Endometrial microvascular endothelial cells (primary cell): Measurements from ENCODE around the gene CD46. TPM values are rescaled to one million over a fixed set of nuclear protein-coding genes. Genes with fewer than 3 reads are reported as not detected.

Experiments used
- in situ Hi-C: cut with HindIII; loops from 2 replicates; pipeline ENCODE4 v1.10.0; 2017; ENCODE audit warnings: low sequenced_read_pairs, low pct_unique_long_range_greater_than_20kb; ENCODE audit errors: inconsistent ontology term
- total RNA-seq: library from RNA; depleted of rRNA; stranded (reverse); fragments of >200 nt; gene quantifications from one replicate; pipeline ENCODE4 v1.2.3, GENCODE V29; 2015; ENCODE audit errors: inconsistent ontology term

CD46 gene
- total RNA-seq, 1 donor from 2014 or later = 183 TPM

DNA sequence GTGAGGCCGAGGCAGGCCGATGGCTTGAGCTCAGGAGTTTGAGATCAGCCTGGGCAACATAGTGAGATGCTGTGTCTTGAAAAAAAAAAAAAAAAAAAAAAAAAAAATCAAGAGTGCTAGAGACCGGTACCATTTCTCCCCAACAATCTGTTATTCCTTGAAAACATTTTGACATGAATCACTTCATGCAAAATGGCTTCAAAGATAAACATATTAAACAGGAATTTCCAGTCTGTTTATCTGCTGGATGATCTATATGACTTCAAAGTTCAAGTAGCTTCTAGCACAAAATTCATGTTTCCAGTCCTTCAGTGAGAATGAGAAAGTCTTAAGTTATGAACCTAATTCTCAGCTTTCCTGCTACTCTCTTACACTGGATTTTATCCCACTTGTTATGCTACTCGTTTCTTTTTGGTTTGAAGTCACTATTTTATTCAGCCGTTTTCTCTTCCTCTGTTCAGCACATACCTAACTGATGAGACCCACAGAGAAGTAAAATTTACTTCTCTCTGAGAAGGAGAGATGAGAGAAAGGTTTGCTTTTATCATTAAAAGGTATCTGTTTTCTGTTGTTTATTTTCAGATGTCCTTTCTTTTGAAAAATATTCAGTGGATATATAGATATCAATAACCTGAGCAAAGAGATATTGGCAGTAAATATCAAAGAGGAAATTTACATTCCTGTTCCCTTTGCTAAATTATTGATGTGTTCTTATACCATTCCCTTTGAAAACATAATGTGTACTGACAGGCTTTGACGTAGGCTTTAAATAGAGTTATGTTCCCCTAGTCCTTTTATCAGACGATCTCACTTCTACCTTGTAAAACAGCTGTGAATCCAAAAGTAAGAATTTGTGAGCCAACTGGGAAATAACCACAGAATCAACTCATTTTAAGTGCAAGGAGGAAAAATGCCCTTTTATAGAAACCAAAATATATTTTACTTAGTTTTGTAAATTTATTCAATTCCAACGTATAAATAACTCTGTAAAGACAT lies 38.2 kb downstream of the CD46 start:
- in situ Hi-C loops = no loop called here

DNA sequence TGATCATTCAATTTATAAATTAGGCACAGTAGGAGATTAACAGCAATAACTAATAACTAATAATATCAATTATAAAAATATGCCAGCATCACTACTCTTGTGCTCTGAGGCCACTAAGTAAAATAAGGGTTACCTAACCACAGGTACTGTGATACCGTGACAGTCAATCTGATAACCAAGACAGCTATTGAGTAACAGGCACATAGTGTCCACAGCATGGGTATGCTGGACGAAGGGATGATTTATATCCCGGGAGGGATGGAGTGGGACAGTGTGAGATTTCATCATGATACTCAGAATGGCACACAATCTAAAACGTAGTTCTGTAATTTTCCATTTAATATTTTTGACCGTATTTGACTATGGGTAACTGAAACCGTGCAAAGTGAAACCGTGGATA lies 39.4 kb downstream of the CD46 start:
- in situ Hi-C loops = no loop called here

DNA sequence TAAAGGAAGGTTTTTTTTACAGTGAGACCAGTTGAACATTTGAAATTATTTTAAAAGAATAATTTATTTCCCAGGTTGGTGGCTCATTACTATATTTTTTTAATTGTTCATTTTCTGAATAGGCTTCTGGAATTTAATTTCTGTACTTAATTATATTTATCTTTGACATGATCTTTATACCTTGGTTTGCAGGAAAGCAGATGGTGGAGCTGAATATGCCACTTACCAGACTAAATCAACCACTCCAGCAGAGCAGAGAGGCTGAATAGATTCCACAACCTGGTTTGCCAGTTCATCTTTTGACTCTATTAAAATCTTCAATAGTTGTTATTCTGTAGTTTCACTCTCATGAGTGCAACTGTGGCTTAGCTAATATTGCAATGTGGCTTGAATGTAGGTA lies 41.5 kb downstream of the CD46 start:
- in situ Hi-C loops = no loop called here

DNA sequence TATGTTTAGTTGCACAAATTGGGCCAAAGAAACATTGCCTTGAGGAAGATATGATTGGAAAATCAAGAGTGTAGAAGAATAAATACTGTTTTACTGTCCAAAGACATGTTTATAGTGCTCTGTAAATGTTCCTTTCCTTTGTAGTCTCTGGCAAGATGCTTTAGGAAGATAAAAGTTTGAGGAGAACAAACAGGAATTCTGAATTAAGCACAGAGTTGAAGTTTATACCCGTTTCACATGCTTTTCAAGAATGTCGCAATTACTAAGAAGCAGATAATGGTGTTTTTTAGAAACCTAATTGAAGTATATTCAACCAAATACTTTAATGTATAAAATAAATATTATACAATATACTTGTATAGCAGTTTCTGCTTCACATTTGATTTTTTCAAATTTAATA lies 43.0 kb downstream of the CD46 start:
- in situ Hi-C loops = no loop called here

DNA sequence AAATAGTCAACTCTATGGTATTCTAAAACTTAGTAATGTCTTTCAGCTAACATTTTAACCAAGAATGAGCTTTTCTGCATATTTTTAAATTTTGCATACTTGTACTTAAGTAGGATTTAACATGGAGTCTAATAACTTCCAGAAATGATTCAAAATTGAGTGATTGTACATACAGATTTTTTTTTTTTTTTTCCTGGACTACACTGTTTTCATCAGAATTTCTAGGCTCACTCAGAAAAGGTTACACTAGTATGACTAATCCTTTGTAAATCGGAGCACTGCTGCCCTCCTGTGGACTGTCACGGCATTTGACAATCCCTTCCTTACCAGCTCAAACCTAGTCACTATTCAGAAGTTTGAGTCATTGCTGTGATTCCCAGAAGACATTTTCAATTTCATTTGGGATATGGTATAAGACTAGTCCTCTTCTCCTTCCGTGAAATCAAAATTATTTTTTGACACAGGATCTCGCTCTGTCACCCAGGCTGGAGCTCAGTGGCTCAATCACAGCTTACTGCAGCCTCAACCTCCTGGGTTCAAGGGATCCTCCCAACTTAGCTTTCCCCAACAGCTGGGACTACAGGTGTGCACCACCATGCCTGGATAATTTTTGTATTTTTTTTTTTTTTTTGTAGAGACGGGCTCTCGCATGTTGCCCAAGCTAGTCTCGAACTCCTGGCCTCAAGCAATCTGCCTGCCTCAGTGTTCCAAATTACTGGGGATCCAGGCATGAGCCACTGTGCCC lies 45.5 kb downstream of the CD46 start:
- in situ Hi-C loops = no loop called here

DNA sequence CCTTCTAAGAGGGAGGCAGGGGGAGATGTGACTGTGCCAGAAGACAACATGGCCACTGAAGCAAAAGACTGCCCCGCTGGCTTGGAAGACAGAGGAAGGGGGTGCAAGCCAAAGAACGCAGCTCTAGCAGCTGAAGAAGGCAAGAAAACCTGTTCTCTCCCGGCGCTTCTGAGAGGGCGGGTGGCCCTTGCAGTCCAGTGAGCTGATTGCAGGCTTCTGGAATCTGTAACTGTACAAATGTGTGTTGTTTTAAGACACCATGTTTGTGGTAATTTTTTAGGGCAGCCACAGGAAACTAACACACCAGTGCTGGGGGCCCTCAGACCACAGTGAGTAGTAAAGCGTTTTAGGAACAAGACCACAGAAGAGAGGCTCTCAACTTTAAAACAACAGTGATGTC lies 47.0 kb downstream of the CD46 start:
- in situ Hi-C loops = no loop called here

DNA sequence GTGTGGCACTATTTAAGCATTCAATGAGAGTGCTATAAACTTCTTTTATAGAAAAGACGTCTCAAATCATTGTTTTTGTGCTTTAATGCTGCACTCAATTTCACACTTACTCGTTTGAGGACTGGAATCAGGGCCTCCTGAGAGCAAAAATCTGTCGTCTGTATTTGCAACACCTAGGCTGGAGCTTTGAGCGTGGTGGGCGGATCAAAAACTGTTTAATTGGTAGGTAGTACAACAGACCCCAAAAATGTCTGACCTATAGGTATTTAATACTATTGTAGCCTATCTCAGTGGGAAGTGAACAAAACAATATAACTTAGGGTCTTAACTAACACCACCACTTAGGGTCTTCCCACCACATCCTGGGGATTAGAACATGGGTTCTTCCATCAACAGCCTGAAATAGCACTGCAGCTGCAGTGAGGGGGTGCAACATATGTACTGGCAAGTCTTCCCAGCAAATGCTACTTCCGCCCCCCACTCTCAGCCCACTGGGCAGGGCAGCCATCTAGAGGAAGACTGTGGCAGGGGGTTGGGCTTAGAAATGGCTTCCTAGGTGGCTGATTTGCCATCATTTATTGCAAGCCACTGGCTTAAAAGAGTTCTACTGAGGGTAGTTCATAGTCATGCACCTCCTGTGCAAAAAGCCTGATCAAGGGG lies 48.3 kb downstream of the CD46 start:
- in situ Hi-C loops = no loop called here

DNA sequence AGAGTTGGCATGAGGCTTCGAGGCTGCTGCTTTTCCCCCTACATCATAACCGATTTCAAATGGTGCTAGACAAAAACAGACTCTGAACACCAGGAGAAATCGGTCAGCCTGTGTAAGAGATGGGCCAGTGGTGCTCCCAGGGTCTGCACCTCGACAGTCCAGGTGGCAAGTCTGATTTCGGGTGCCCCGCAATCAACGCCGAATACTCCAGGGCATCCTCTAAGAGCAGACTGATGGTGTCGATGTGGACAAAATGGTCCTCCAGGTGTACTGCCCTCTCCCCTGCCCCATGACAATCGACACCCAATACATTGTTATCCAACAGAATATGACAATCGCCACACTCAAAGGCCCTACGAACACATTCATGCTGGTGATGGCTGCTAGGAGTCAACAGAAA lies 50.0 kb downstream of the CD46 start:
- in situ Hi-C loops = no loop called here

DNA sequence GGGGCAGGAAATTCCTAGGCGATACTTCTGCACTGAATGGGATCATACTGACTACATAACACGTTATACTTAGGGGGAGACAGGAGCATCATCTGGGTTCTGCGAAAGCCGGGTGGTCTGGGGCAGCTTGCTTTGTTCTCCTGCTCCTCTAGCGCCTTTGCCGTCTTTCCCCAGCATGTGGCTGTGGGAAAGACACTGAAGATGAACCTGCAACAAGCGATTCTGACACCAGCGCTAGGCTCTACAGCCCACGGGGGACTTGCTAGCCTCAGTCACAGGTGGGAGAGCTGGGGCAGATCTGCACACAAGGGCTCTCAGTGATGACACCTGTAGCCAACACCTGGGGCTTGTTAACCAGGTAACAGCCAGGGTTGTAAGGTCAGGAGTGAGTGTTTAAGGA lies 51.8 kb downstream of the CD46 start:
- in situ Hi-C loops = no loop called here

DNA sequence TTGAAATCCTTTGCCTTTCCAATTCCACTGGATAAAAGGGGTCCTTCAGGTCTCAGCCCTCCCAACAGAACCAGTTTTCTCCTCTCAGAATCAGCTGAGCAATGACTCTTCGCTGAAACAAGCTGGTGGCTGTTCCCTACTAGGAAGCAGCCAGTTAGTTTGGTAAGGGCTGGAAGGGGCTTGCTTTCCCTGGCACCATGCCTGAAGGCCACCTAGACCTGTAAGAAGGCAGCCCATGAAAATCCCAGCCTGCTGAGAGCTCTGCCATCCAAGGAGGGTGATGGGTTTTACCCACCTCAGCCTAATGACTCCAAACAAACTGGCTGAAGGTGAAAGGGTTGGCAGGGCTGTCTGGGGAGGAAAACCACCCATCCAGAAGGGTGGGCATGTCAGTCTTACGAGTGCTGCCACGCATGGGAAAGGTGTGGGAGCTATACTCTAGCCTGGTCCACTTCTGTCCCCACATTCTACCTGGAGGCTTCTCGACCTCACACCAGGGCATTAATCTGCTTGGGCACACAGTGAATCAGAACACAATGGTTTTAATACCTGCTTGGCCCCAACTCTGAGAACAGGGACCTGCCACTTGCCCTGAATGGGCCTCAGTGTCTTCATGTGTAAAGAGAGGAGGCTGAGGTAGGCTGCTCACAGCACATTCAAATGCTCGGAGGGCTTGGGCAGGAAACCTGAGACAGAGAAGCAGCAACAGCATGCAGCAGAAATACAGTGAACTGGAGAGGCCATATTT lies 53.0 kb downstream of the CD46 start:
- in situ Hi-C loops = no loop called here

DNA sequence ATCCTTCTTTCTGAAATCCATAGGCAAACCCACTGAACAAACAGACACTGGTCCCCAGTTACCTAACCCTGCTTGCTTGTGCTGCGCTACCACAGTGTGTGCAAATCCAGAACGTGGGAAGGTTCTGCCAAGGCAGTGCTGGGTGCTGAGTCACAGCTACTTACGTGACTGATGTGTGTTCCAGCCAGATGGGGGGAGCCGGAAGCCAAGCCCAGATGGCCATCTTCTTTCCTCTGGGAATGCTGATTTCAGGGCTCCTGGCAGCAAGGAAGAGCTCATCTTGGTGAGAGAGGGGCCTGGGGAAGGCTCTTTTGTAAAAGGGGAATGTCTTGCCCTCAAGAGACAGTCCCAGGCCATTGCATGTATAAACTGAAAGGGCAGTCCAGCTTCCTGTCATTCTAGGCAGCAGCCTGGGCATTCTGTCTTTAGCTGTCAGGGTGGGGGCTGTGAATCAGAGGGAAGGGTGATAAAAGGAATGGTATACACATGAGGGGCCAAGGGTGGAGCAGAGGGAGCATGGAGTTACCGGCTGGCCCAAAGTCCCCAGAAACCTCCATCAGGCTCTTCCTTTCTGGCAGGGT lies 54.1 kb downstream of the CD46 start:
- in situ Hi-C loops = no loop called here

DNA sequence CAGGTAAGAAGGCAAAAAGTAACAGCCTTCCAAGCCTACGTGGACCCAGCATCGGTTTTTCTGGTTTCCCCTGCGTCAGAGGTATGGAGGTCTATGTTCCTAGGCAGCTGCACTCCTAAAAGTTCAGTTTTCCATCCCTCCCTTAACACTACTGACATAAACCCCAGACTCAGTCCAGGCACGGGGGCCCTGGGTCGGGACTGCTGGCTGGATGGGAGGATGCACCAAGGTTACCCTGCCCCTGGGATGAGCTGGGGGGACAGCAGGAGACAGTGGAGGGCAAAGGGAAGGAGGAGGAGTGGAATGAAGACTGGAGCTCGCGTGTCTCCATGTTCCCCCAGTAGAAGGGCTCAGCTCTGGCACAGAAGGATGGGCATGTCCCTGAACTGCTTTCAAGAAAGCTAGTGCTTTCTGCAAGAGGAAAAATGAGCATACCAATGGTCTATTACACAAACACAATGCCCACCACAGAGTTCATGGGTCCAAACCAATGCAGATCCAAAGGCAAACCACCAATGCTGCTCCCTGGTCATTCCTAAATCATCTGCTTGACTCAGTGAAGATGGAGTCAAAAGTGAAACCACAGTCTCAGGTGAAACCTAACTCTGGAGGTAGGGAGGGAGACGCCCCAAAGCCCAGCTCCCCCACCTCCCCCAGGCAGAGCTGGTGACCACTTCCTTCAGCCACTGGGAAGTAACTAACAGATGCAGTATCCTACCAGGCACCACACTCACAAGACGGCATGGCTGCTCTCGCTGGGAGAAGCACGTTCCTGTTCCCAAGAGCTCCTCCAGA lies 54.9 kb downstream of the CD46 start:
- in situ Hi-C loops = no loop called here

DNA sequence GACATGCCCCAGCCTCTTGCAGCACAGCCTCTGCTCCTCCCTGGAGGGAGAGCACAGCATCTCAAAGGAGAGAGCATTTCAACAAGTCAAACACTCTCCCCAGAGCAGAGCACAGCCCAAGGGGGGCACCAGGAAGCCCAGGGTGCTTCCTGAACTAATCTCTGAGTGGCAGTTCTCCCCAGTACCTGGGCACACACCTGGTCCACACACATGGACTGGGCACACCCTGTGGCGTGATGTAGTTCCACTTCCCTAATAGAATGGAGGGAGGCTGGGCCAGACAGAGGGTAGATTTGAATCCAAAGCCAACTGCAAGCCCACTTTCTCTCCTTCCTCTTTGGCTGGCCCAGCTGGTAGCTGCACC lies 55.5 kb downstream of the CD46 start:
- in situ Hi-C loops = no loop called here

DNA sequence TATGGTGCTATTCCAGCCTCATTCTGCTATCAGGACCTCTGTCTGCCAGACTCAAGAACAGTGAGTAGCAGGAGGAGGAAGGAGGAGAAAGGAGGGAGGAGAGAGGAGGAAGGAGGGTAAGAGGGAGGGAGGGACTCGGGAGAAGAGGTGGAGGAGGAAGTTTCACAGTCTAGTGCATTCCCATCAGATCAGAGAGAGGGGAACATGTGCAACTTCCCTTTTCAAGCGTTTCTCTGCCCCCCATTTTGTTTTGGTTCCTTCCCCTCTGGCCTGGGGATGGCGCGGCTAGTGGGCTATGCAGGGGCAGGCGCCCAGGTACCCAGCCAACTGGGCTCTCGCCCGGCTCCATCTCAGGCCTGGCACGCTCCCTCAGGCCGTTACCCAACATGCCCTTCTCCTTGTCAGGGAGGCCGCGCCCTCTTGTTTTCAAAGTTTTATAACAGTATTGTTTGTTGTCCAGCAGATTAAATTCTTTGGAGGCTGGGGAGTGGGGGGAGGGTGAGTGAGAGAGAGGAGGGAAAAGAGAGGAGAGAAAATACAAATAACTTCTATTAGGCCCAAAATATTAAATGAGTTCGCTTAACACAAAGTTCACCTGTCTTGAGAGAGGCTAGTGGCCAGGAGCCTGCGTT lies 56.0 kb downstream of the CD46 start:
- in situ Hi-C loops = no loop called here

DNA sequence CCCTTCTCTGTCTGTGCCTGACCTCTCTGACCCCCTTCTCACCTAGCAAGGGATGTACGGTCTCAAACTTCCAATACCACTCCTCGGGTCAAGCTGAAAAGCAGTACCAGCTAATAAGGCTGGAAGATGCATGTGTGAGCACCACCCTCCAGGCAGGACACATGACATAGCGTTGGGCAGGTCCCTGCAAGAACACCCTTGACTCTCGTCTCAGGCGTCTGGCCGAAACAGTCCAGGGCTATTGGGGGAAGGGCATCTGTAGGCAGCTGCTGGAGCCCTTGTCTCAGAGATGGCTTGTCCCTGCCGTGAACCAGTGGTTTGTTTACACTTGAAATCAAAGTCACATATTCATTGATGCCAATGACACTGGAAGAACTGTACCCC lies 56.5 kb downstream of the CD46 start:
- in situ Hi-C loops = no loop called here

DNA sequence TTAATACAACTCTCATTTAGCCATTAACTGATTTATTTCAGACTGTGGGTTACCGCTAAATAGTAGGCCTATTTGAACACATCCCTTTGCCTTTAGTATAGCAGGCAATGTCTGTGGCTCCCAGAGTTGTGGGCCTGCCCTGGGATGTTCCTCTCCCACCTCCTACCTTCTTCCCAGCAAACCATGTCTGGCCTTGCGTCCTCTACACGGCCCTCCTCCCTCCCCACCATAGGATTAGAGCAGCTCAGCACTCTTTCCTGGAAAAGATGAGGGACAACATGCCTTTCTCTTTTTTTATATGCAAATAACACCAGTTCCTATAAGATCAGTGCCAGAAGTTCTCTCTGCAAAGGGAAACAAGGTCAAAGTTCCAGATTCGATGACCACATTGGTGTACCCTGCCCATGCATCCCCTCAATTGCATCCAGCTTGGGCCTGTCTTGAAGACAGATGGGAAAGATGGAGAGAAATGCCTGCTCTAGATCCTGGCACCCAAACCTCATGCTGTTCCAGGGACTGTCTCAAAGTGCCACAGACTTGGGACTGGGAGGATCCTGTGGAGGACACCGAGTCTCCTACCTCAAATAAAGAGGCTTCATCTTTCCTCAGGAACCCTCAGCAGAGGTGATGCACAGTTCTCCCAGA lies 57.2 kb downstream of the CD46 start:
- in situ Hi-C loops = no loop called here

DNA sequence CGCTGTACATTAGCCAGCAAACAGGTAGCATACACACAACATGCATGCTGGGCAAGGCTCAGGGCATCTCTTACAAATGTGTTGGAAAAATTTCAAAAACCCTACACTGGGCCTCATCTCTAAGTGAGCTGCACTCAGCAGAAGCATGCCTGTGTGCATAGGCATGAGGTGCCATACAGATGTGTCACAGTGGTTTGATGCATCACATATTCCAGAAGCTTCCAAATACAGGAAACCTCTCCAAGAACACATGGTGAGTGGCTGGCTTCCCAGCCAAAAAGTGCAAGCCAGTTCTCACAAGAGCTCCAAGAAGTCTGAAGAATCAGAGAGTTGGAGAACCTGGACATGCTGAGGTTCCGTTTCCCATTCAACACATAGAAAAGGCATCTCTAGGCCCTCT lies 58.3 kb downstream of the CD46 start:
- in situ Hi-C loops = no loop called here
